Measurements from ENCODE around the gene ATP1A3.

Gene ATP1A3

GRCh38 chr19:41921577-41922576, 72.2 kb downstream of the ATP1A3 start:
- no peaks in the 10 kb centered on the region; the same call in 1 of the 2 replicates for H3K9me3 ChIP-seq
- peaks cover 23% of the 10 kb centered on the region for H3K27me3 ChIP-seq
- H3K4me3 ChIP-seq (ENCODE audit: low read depth, low read length): no peak overlapping the region

DNA sequence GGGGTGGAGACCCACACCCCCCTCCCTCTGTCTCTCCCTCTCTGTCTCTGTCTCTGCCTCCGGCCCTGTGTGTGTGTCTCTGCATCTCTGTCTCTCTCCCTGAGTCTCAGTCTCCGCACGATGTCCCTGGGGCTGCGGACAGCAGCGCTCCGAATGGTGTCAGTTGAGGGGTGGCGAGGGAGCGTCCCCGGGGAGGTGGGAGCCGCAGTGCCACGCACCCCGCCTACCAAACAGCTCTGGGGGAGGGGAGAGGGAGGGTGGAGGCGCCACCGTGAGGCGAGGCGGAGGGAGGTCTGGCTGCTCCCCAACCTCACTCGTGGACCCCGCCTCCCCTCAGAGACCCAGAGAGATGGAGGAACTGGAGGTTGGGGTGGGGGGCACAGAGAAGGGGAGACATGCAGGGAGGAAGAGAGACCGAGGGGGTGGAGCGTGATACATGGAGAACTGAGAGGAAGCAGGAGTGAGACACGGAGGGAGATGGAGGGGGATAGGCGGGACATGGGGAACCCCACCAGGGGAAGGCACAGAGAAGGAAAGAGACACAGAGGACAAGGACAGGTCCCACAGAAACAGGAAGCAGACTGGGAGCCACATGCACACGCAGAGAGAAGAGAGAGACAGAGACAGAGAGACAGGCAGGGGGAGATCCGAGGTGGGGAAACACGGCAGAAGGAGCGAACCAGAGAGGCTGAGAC, 73.0 kb downstream of the ATP1A3 start:
- no peaks in the 10 kb centered on the region for H3K4me1 ChIP-seq
- TF ChIP-seq CTCF (IDR thresholded peaks at IDR 0.05; ENCODE audit: low read depth, low read length): no peak
- peak; percentile 5 for DNase-seq
- peaks cover 24% of the 10 kb centered on the region for H3K27me3 ChIP-seq
- H3K4me3 ChIP-seq (ENCODE audit: low read depth, low read length): no peak overlapping the region
- no peaks in the 10 kb centered on the region for H3K36me3 ChIP-seq
- no peaks in the 10 kb centered on the region; the same call in 1 of the 2 replicates for H3K9me3 ChIP-seq

More at GRCh38 chr19:41921577-41922576, 72.2 kb downstream of the ATP1A3 start:
- no peaks in the 10 kb centered on the region for H3K4me1 ChIP-seq
- no peak for DNase-seq
- no peaks in the 10 kb centered on the region for H3K36me3 ChIP-seq
- TF ChIP-seq CTCF (IDR thresholded peaks at IDR 0.05; ENCODE audit: low read depth, low read length): no peak

GRCh38 chr19:41919948-41920712, 73.9 kb downstream of the ATP1A3 start:
- Histone ChIP-seq H3K9me3 (no peaks in the 10 kb centered on the region), H3K4me3 (ENCODE audit: low read depth, low read length) (no peak overlapping the region), H3K36me3 (no peaks in the 10 kb centered on the region), H3K27me3 (peaks cover 31% of the 10 kb centered on the region), H3K4me1 (no peaks in the 10 kb centered on the region)
- TF ChIP-seq CTCF (IDR thresholded peaks at IDR 0.05; ENCODE audit: low read depth, low read length): no peak
- DNase-seq: no peak

DNA sequence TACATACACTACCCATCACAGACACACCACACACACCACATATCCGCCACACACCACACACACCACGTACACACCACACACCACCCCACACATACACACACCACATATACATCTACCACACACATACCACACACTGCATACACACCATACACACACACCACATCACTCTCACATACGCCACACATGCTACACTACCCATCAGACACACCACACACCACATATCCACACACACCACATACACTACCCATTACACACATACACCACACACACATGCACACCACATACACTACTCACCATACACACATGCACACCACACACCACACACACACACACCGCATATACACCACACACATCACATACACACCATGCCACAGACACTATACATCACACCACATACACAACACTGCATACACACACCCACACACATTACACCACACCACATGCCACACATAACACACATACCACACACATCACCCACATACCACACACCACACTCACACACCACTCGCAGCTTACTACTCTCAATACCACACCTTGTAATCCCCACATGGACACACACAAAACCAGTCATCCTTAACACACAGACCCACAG, 75.3 kb downstream of the ATP1A3 start:
- DNase-seq: no peak
- peaks cover 38% of the 10 kb centered on the region for H3K27me3 ChIP-seq
- H3K36me3 ChIP-seq: no peaks in the 10 kb centered on the region
- H3K4me1 ChIP-seq: no peaks in the 10 kb centered on the region
- no peaks in the 10 kb centered on the region for H3K9me3 ChIP-seq
- no peak for TF ChIP-seq CTCF (IDR thresholded peaks at IDR 0.05; ENCODE audit: low read depth, low read length)
- H3K4me3 ChIP-seq (ENCODE audit: low read depth, low read length): no peak overlapping the region

- Histone ChIP-seq H3K36me3 (no peaks in the 10 kb centered on the region), H3K9me3 (no peaks in the 10 kb centered on the region), H3K4me1 (no peaks in the 10 kb centered on the region), H3K4me3 (ENCODE audit: low read depth, low read length) (no peak overlapping the region), H3K27me3 (peaks cover 44% of the 10 kb centered on the region)
- DNase-seq: no peak
- no peak for TF ChIP-seq CTCF (IDR thresholded peaks at IDR 0.05; ENCODE audit: low read depth, low read length)
These were observed 75.9 kb downstream of the ATP1A3 start for GRCh38 chr19:41918095-41918494.

All from BE2C (cell line).